HG03095 (cell line): ENCODE measurements around the gene FHOD3.
A peak's percentile ranks its signal among the peaks of the same experiment; 100 is the strongest.

Experiments
- ATAC-seq: cut with Tn5 transposase; IDR thresholded peaks from one replicate; pipeline ENCODE4 v1.9.1; 2021; ENCODE audit warnings: moderate library complexity; ENCODE audit not compliant: unreplicated experiment

FHOD3 gene

GRCh38 chr18:36649205-36649604 is 351.7 kb downstream of the FHOD3 start:
- ATAC-seq = no peak

- no peak for ATAC-seq
Observed at GRCh38 chr18:36650266-36650665, 352.8 kb downstream of the FHOD3 start.

GRCh38 chr18:36650906-36651305 is 353.4 kb downstream of the FHOD3 start:
- peak; percentile 72 for ATAC-seq

GRCh38 chr18:36652503-36652902 is 355.0 kb downstream of the FHOD3 start:
- ATAC-seq = no peak

GRCh38 chr18:36653141-36653869 is 355.8 kb downstream of the FHOD3 start:
- no peak for ATAC-seq

- ATAC-seq = no peak
Observed at GRCh38 chr18:36653870-36654269, 356.4 kb downstream of the FHOD3 start.

GRCh38 chr18:36655074-36655473 is 357.6 kb downstream of the FHOD3 start:
- no peak for ATAC-seq

- ATAC-seq = no peak
Observed at GRCh38 chr18:36655930-36656329, 358.4 kb downstream of the FHOD3 start.

GRCh38 chr18:36658611-36659010 is 361.1 kb downstream of the FHOD3 start:
- ATAC-seq = no peak

GRCh38 chr18:36660311-36660710 is 362.8 kb downstream of the FHOD3 start:
- no peak for ATAC-seq

- no peak for ATAC-seq
Observed at GRCh38 chr18:36661999-36662398, 364.5 kb downstream of the FHOD3 start.

GRCh38 chr18:36663312-36663711 is 365.8 kb downstream of the FHOD3 start:
- ATAC-seq = no peak

GRCh38 chr18:36665952-36666351 is 368.4 kb downstream of the FHOD3 start:
- ATAC-seq = no peak

- no peak for ATAC-seq
Observed at GRCh38 chr18:36667811-36668210, 370.3 kb downstream of the FHOD3 start.

- no peak for ATAC-seq
Observed at GRCh38 chr18:36668349-36668748, 370.8 kb downstream of the FHOD3 start.

- peak; percentile 77 for ATAC-seq
Observed at GRCh38 chr18:36672437-36673344, 375.2 kb downstream of the FHOD3 start.

GRCh38 chr18:36673452-36673851 is 375.9 kb downstream of the FHOD3 start:
- no peak for ATAC-seq

GRCh38 chr18:36675076-36675475 is 377.6 kb downstream of the FHOD3 start:
- ATAC-seq = no peak

GRCh38 chr18:36675542-36675941 is 378.0 kb downstream of the FHOD3 start:
- no peak for ATAC-seq

- no peak for ATAC-seq
Observed at GRCh38 chr18:36676629-36677028, 379.1 kb downstream of the FHOD3 start.

GRCh38 chr18:36680042-36680441 is 382.5 kb downstream of the FHOD3 start:
- ATAC-seq = no peak

GRCh38 chr18:36685580-36685979 is 388.1 kb downstream of the FHOD3 start:
- ATAC-seq = no peak
